Karpas-422 (cell line): Measurements from ENCODE around the gene GIPC2. TPM values are rescaled to one million over a fixed set of nuclear protein-coding genes. Genes with fewer than 3 reads are reported as not detected.
"Not testable (repeated sequence)": the region's sequence is repeated elsewhere in the genome, so short reads cannot be mapped to it uniquely, and the experiment has no call there.

Source experiments
- DNase-seq: peaks from one replicate; pipeline ENCODE4 v3.0.0-alpha.2; 2015
- H2AFZ ChIP-seq: fragments of 200-600 bp; sonication (generic); 2 replicates; pipeline ENCODE4 v1.6.1; 2014; ENCODE audit warnings: antibody characterized with exemption, low read length, mixed read lengths
- H3K27ac ChIP-seq: fragments of 200-600 bp; sonication (generic); 2 replicates; pipeline ENCODE4 v1.5.1; 2014; ENCODE audit warnings: mild to moderate bottlenecking, low read length, moderate library complexity
- H3K27me3 ChIP-seq: fragments of 200-600 bp; sonication (generic); 2 replicates; pipeline ENCODE4 v1.6.1; 2014; ENCODE audit warnings: low read length, mixed read lengths
- H3K36me3 ChIP-seq: fragments of 200-600 bp; sonication (generic); 2 replicates; pipeline ENCODE4 v1.6.1; 2014; ENCODE audit warnings: low read length, mixed read lengths; ENCODE audit not compliant: insufficient read depth
- H3K4me1 ChIP-seq: fragments of 200-600 bp; sonication (generic); 2 replicates; pipeline ENCODE4 v1.6.1; 2014; ENCODE audit warnings: mild to moderate bottlenecking, low read length, mixed read lengths
- H3K4me2 ChIP-seq: fragments of 200-600 bp; sonication (generic); 2 replicates; pipeline ENCODE4 v1.6.1; 2014; ENCODE audit warnings: low read length, low read depth, mild to moderate bottlenecking; ENCODE audit not compliant: poor library complexity, severe bottlenecking
- H3K4me3 ChIP-seq: fragments of 200-600 bp; sonication (generic); 2 replicates; pipeline ENCODE4 v1.5.1; 2014; ENCODE audit warnings: mild to moderate bottlenecking, antibody characterized with exemption, low read length, mixed read lengths
- H3K79me2 ChIP-seq: fragments of 200-600 bp; sonication (generic); 2 replicates; pipeline ENCODE4 v1.6.1; 2014; ENCODE audit warnings: mild to moderate bottlenecking, low read length, mixed read lengths
- H3K9ac ChIP-seq: fragments of 200-600 bp; sonication (generic); 2 replicates; pipeline ENCODE4 v1.6.0; 2014; ENCODE audit warnings: low read length
- H3K9me2 ChIP-seq: fragments of 200-600 bp; sonication (generic), shearing (Covaris generic); replicated peaks from 2 replicates; pipeline ENCODE4 v1.6.0; 2014; ENCODE audit warnings: mild to moderate bottlenecking, low read length, moderate library complexity; ENCODE audit not compliant: insufficient read depth
- H3K9me3 ChIP-seq: fragments of 300-700, 200-600 bp; sonication (generic); 2 replicates; pipeline ENCODE4 v1.6.1; 2014; ENCODE audit warnings: low read length, mixed read lengths
- H4K20me1 ChIP-seq: fragments of 200-600 bp; sonication (generic); 2 replicates; pipeline ENCODE4 v1.6.1; 2014; ENCODE audit warnings: mild to moderate bottlenecking, antibody characterized with exemption, low read length, low read depth; ENCODE audit not compliant: insufficient read depth
- total RNA-seq: library from RNA; depleted of rRNA; stranded (reverse); fragments of >200 nt; shearing (Covaris generic); gene quantifications from 2 replicates; pipeline ENCODE4 v1.2.3, GENCODE V29; 2014; ENCODE audit warnings: low replicate concordance

Gene GIPC2
- total RNA-seq, 1 experiment from 2014 or later, result 0.15 TPM

- no peak overlapping the region for H3K9ac ChIP-seq
- no peaks in the 10 kb centered on the region for H3K9me2 ChIP-seq
- no peak overlapping the region for H3K4me3 ChIP-seq
- H3K4me1 ChIP-seq, result no peaks in the 10 kb centered on the region
- H2AFZ ChIP-seq, result no peak overlapping the region
- no peak for DNase-seq
- no peak overlapping the region for H3K27ac ChIP-seq
- no peaks in the 10 kb centered on the region for H4K20me1 ChIP-seq
- H3K9me3 ChIP-seq, result no peaks in the 10 kb centered on the region
- H3K27me3 ChIP-seq, result 0 out of 2 replicates have a peak, but pooled peaks cover 2% of the 10 kb centered on the region
- H3K36me3 ChIP-seq, result no peaks in the 10 kb centered on the region
- no peaks in the 10 kb centered on the region for H3K79me2 ChIP-seq
- H3K4me2 ChIP-seq, result no peak overlapping the region
Observed at GRCh38 chr1:78061825-78062523, 16.2 kb downstream of the GIPC2 start.

- not testable (repeated sequence) for H2AFZ ChIP-seq, H3K4me1 ChIP-seq, H3K27ac ChIP-seq, H3K4me2 ChIP-seq, H3K4me3 ChIP-seq, H4K20me1 ChIP-seq, DNase-seq, H3K36me3 ChIP-seq, H3K27me3 ChIP-seq, H3K9ac ChIP-seq, H3K9me3 ChIP-seq, H3K9me2 ChIP-seq, H3K79me2 ChIP-seq
Observed at GRCh38 chr1:78064886-78065285, 19.1 kb downstream of the GIPC2 start.

- Histone ChIP-seq H3K9ac (no peak overlapping the region), H3K9me3 (no peaks in the 10 kb centered on the region), H3K4me2 (no peak overlapping the region), H4K20me1 (no peaks in the 10 kb centered on the region), H3K27me3 (no peaks in the 10 kb centered on the region; the same call in 1 of the 2 replicates), H3K27ac (no peak overlapping the region), H3K4me1 (no peaks in the 10 kb centered on the region), H3K4me3 (no peak overlapping the region), H3K79me2 (no peaks in the 10 kb centered on the region), H2AFZ (no peak overlapping the region), H3K9me2 (no peaks in the 10 kb centered on the region), H3K36me3 (no peaks in the 10 kb centered on the region)
- no peak for DNase-seq
Observed at GRCh38 chr1:78068681-78069283, 23.0 kb downstream of the GIPC2 start.

- no peak overlapping the region for H3K4me2 ChIP-seq
- H3K9me3 ChIP-seq, result no peaks in the 10 kb centered on the region
- no peaks in the 10 kb centered on the region for H3K79me2 ChIP-seq
- no peak for DNase-seq
- no peaks in the 10 kb centered on the region for H3K4me1 ChIP-seq
- H3K36me3 ChIP-seq, result no peaks in the 10 kb centered on the region
- no peak overlapping the region for H3K4me3 ChIP-seq
- no peak overlapping the region for H3K27ac ChIP-seq
- H3K9ac ChIP-seq, result no peak overlapping the region
- H2AFZ ChIP-seq, result no peak overlapping the region
- H3K9me2 ChIP-seq, result no peaks in the 10 kb centered on the region
- no peaks in the 10 kb centered on the region for H4K20me1 ChIP-seq
- H3K27me3 ChIP-seq, result no peaks in the 10 kb centered on the region; the same call in 1 of the 2 replicates
Observed at GRCh38 chr1:78069784-78070183, 24.0 kb downstream of the GIPC2 start.

- no peaks in the 10 kb centered on the region; the same call in 1 of the 2 replicates for H3K27me3 ChIP-seq
Observed at GRCh38 chr1:78070210-78070609, 24.4 kb downstream of the GIPC2 start.

GRCh38 chr1:78070758-78071157, 25.0 kb downstream of the GIPC2 start:
- Histone ChIP-seq H3K79me2 (no peaks in the 10 kb centered on the region), H3K4me1 (no peaks in the 10 kb centered on the region), H3K9ac (no peak overlapping the region), H3K9me2 (no peaks in the 10 kb centered on the region), H3K27ac (no peak overlapping the region), H3K36me3 (no peaks in the 10 kb centered on the region), H3K9me3 (no peaks in the 10 kb centered on the region), H3K4me3 (no peak overlapping the region), H4K20me1 (no peaks in the 10 kb centered on the region), H3K27me3 (no peaks in the 10 kb centered on the region; the same call in 1 of the 2 replicates), H2AFZ (no peak overlapping the region), H3K4me2 (no peak overlapping the region)
- no peak for DNase-seq

More at GRCh38 chr1:78070210-78070609, 24.4 kb downstream of the GIPC2 start:
- Histone ChIP-seq H3K9me2 (no peaks in the 10 kb centered on the region), H3K36me3 (no peaks in the 10 kb centered on the region), H3K9me3 (no peaks in the 10 kb centered on the region), H3K79me2 (no peaks in the 10 kb centered on the region), H3K4me3 (no peak overlapping the region), H3K27ac (no peak overlapping the region), H2AFZ (no peak overlapping the region), H3K9ac (no peak overlapping the region), H3K4me2 (no peak overlapping the region), H3K4me1 (no peaks in the 10 kb centered on the region), H4K20me1 (no peaks in the 10 kb centered on the region)
- no peak for DNase-seq

GRCh38 chr1:78071696-78072095, 25.9 kb downstream of the GIPC2 start:
- H3K4me2 ChIP-seq, result no peak overlapping the region
- H4K20me1 ChIP-seq, result no peaks in the 10 kb centered on the region
- no peak overlapping the region for H2AFZ ChIP-seq
- H3K4me3 ChIP-seq, result no peak overlapping the region
- no peaks in the 10 kb centered on the region for H3K36me3 ChIP-seq
- H3K4me1 ChIP-seq, result no peaks in the 10 kb centered on the region
- DNase-seq, result no peak
- H3K27ac ChIP-seq, result no peak overlapping the region
- H3K9me3 ChIP-seq, result no peaks in the 10 kb centered on the region
- H3K9ac ChIP-seq, result no peak overlapping the region
- no peaks in the 10 kb centered on the region for H3K9me2 ChIP-seq
- H3K27me3 ChIP-seq, result no peaks in the 10 kb centered on the region; the same call in 1 of the 2 replicates
- H3K79me2 ChIP-seq, result no peaks in the 10 kb centered on the region

- no peaks in the 10 kb centered on the region for H3K79me2 ChIP-seq
- no peaks in the 10 kb centered on the region for H3K9me3 ChIP-seq
- no peak overlapping the region for H3K4me3 ChIP-seq
- H3K27ac ChIP-seq, result no peak overlapping the region
- no peaks in the 10 kb centered on the region for H3K36me3 ChIP-seq
- no peaks in the 10 kb centered on the region for H4K20me1 ChIP-seq
- no peaks in the 10 kb centered on the region for H3K9me2 ChIP-seq
- no peak overlapping the region for H3K9ac ChIP-seq
- no peak for DNase-seq
- H3K4me2 ChIP-seq, result no peak overlapping the region
- H2AFZ ChIP-seq, result no peak overlapping the region
- no peaks in the 10 kb centered on the region for H3K4me1 ChIP-seq
- no peaks in the 10 kb centered on the region; the same call in 1 of the 2 replicates for H3K27me3 ChIP-seq
Observed at GRCh38 chr1:78072216-78072615, 26.4 kb downstream of the GIPC2 start.
